Measurements from ENCODE around the gene KAT8.

DNA sequence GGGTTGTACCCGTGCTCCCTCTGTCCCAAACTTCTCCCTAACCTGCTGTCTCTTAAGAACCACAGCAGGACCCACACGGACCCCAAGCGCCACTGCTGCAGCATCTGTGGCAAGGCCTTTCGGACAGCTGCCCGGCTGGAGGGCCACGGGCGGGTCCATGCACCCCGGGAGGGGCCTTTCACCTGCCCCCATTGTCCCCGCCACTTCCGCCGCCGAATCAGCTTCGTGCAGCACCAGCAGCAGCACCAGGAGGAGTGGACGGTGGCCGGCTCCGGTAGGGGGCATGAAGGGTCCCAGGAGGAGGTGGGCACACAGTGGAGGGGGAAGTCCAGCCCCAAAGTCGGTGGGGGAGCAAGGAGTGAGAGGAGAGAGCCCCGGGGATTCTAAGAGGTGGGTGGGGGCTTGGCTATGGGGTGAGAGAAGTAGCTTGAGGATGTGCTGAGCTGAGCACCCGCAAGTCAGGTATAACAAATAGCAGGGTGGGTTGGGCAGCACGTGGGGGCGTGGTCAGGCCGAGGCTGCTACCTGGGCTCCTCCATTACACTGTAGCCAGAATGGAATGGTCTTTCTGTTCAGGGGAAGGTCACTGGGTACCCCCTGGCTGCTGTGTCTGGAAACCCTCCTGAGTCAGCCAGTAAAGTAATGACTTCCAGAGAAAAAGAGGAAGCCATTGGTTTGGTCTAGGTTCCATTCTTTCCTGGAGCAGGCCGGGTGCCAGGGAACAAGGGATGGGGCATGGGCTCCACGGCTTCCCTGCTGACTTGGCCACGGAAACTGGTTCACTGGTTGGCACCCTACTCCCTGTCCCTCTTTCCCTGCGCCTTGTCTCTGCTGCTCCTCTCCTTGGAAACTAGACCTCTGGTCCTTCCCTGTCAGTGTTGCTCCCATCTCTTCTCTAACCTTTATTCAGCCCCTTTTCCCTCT is 35.8 kb upstream of the KAT8 start:
- TF ChIP-seq ZNF274 (IDR thresholded peaks at IDR 0.05; ENCODE audit: low read depth, low read length) (no peak), SUZ12 (IDR thresholded peaks at IDR 0.05; ENCODE audit: extremely low read depth, insufficient read depth, insufficient read length) (no peak)

All from NT2/D1 (cell line).